CD14-positive monocyte (primary cell): ENCODE measurements around the gene FBF1. TPM values are rescaled to one million over a fixed set of nuclear protein-coding genes. Genes with fewer than 3 reads are reported as not detected.

Source experiments
- DNase-seq, 3 donors: peaks; one replicate each; pipeline ENCODE4 v3.0.0-alpha.2; 2011 to 2022
- H2AFZ ChIP-seq: 2 replicates; pipeline ENCODE4 v1.6.0; 2012; ENCODE audit warnings: mild to moderate bottlenecking, low read depth, low read length, inconsistent platforms; ENCODE audit not compliant: insufficient read depth, poor library complexity, severe bottlenecking
- H3K27ac ChIP-seq, 2 donors: 1 replicate in 1 of 2; 2 replicates in 1 of 2; pipeline ENCODE4 v1.5.1; 2012 to 2013; ENCODE audit warnings: low read length in 2 of 2, control low read depth in 1 of 2, inconsistent platforms in 1 of 2, low read depth in 1 of 2, mild to moderate bottlenecking in 1 of 2
- H3K27me3 ChIP-seq, 2 donors: one replicate each; pipeline versions ENCODE4 v1.6.0 to v1.6.1; 2011 to 2013; ENCODE audit warnings: low read length in 2 of 2; ENCODE audit not compliant: control insufficient read depth in 2 of 2, insufficient read depth in 2 of 2
- H3K36me3 ChIP-seq, 2 donors: replicated peaks in 1 of 2; 1 replicate in 1 of 2; 2 replicates in 1 of 2; pipeline versions ENCODE4 v1.5.1 to v1.6.1; 2012 to 2013; ENCODE audit warnings: low read length in 2 of 2, control low read depth in 1 of 2, inconsistent platforms in 1 of 2, mild to moderate bottlenecking in 1 of 2; ENCODE audit not compliant: insufficient read depth in 2 of 2, control insufficient read depth in 1 of 2
- H3K4me1 ChIP-seq, 2 donors: 1 replicate in 1 of 2; 2 replicates in 1 of 2; pipeline versions ENCODE4 v1.5.1 to v1.6.1; 2012 to 2013; ENCODE audit warnings: low read length in 2 of 2, control low read depth in 1 of 2, inconsistent platforms in 1 of 2, mild to moderate bottlenecking in 1 of 2, moderate library complexity in 1 of 2; ENCODE audit not compliant: insufficient read depth in 2 of 2, control insufficient read depth in 1 of 2
- H3K4me2 ChIP-seq: replicated peaks from 2 replicates; pipeline ENCODE3; 2012; ENCODE audit warnings: low read length, moderate library complexity, mild to moderate bottlenecking; ENCODE audit not compliant: poor library complexity, severe bottlenecking; ENCODE audit errors: extremely low read depth
- H3K4me3 ChIP-seq, 3 experiments: fragments of 200-600 bp in 1 of 3; sonication (generic) in 1 of 3; replicated peaks in 1 of 3; 1 replicate in 2 of 3; 2 replicates in 1 of 3; pipeline ENCODE4 v1.5.1; 2011 to 2013; ENCODE audit warnings: low read length in 3 of 3, mild to moderate bottlenecking in 3 of 3, control low read depth in 2 of 3, low read depth in 2 of 3, inconsistent platforms in 1 of 3, moderate library complexity in 1 of 3
- H3K79me2 ChIP-seq: 2 replicates; pipeline ENCODE4 v1.6.0; 2012; ENCODE audit warnings: mild to moderate bottlenecking, control low read depth, inconsistent platforms, low read length, moderate library complexity; ENCODE audit not compliant: insufficient read depth
- H3K9ac ChIP-seq: 2 replicates; pipeline ENCODE4 v1.6.0; 2017; ENCODE audit warnings: low read length, mild to moderate bottlenecking; ENCODE audit not compliant: insufficient read depth, poor library complexity, severe bottlenecking
- H3K9me3 ChIP-seq, 2 donors: replicated peaks in 1 of 2; 1 replicate in 1 of 2; 2 replicates in 1 of 2; pipeline versions ENCODE4 v1.5.1 to v1.6.1; 2012 to 2013; ENCODE audit warnings: low read length in 2 of 2, control low read depth in 1 of 2; ENCODE audit not compliant: control insufficient read depth in 1 of 2, insufficient read depth in 1 of 2
- H4K20me1 ChIP-seq: 2 replicates; pipeline ENCODE4 v1.6.0; 2012; ENCODE audit warnings: mild to moderate bottlenecking, low read length, control low read depth, moderate library complexity; ENCODE audit not compliant: insufficient read depth
- H3K27ac Mint-ChIP-seq, 7 donors: one replicate each; pipeline ENCODE4 v1.8.0; 2020; ENCODE audit warnings: mild to moderate bottlenecking in 7 of 7, mixed read lengths in 7 of 7, moderate library complexity in 6 of 7, inconsistent platforms in 2 of 7
- H3K27me3 Mint-ChIP-seq, 3 donors: one replicate each; pipeline ENCODE4 v1.8.0; 2021 to 2022; ENCODE audit warnings: low read depth in 3 of 3, mild to moderate bottlenecking in 3 of 3, mixed read lengths in 3 of 3, moderate library complexity in 3 of 3, inconsistent platforms in 1 of 3
- H3K36me3 Mint-ChIP-seq, 2 donors: one replicate each; pipeline ENCODE4 v1.8.0; 2020; ENCODE audit warnings: mixed read lengths in 2 of 2, inconsistent platforms in 1 of 2, mild to moderate bottlenecking in 1 of 2
- H3K4me1 Mint-ChIP-seq: one replicate; pipeline ENCODE4 v1.8.0; 2020; ENCODE audit warnings: mild to moderate bottlenecking, mixed read lengths
- H3K4me3 Mint-ChIP-seq, 2 donors: one replicate each; pipeline ENCODE4 v1.8.0; 2020; ENCODE audit warnings: mild to moderate bottlenecking in 2 of 2, mixed read lengths in 2 of 2, moderate library complexity in 1 of 2
- H3K9me3 Mint-ChIP-seq, 7 donors: one replicate each; pipeline ENCODE4 v1.8.0; 2020 to 2022; ENCODE audit warnings: mixed read lengths in 7 of 7, mild to moderate bottlenecking in 6 of 7, moderate library complexity in 6 of 7, inconsistent platforms in 2 of 7
- WGBS: methylation state at CpG from one replicate; pipeline ENCODE4 v1.1.5; 2013; ENCODE audit warnings: missing lambda C conversion rate; ENCODE audit not compliant: insufficient coverage; 5-methylcytosine and 5-hydroxymethylcytosine counted together
- intact Hi-C, 2 donors: fragments of 100-400 bp; cut with micrococcal nuclease; formaldehyde crosslinking; loops; one replicate each; pipeline versions ENCODE4 v1.15.0 to v1.15.1; 2023
- polyA plus RNA-seq, 3 donors: library from polyadenylated mRNA; depleted of rRNA in 1 of 3; unstranded in 2 of 3; stranded (reverse) in 1 of 3; fragments of 300-500 nt in 2 of 3; fragments of >200 nt in 1 of 3; fragmentation: Illumina TruSeq in 2 of 3; gene quantifications; 1 replicate in 2 of 3; 2 replicates in 1 of 3; pipeline ENCODE4 v1.2.3, GENCODE V29; 2012 to 2021
- TF ChIP-seq, protein P1 (sequence below): fragments of 200-600 bp; IDR thresholded peaks from one replicate; pipeline ENCODE4 v1.8.0; 2022; ENCODE audit warnings: antibody characterized with exemption, mild to moderate bottlenecking

Gene FBF1
- polyA plus RNA-seq, 3 donors: 0.32 to 4.4 (median 0.62) TPM

DNA sequence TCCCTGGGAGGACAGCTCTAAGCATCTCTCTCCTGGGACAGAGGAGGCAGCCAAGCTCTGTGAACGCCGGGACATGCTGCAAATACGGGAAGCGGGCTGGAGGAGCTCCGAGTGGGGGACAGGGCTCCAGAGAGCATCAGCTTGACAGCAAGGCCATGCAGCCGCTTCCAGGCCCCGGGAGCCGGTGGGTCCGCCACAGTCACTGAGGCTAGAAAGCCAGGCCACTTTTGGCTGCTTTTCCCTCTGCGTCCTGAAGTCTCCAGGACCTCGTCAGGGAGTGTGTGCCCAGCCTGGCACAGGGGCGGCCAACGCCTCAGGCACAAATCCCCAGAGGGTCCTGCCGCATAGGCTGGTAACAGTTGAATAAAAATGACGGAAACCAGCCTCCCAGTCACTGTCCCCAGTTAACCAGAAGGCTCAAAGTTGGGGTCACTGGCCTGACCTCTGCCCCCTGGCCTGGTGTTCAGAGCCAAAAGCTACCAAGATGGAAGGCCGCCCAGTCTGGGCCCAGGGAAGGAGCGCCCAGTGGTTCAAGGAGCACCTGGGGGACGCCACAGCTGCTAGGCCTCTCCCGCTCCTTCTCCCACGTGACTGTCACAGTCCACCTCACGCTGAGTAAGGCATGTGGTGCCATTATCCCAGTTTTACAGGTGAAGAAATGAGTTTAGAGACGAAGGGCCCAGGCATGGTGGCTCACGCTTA is 40.9 kb downstream of the FBF1 start:
- no peak overlapping the region for H3K4me3 Mint-ChIP-seq

DNA sequence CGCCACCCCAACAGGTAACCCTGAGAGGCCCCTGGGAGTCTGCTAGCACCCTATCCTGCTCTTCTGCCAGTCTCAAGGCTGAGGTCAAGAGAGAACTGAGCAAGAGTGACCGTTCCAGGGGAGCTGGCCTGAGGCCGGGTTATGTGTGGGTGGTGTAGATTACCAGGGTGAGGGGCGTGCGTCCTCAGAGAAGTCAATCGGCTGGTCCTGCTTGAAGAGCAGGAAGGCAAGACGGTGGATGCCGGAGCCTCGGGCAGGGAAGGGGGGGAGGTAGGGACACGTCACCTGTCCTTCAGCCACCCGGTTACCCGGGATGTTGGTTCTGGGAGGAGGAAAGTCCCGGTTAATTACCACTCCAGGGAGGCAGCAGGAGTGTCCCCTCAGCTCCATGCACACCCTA is 41.5 kb downstream of the FBF1 start:
- Mint-ChIP-seq H3K36me3 (peaks cover 33 to 51% of the 10 kb centered on the region in 2 donors), H3K27ac (peak overlapping the region in 1 of 7 donors; percentile 77), H3K4me3 (no peak overlapping the region), H3K9me3 (peaks cover 0 to 2% (median 0%) of the 10 kb centered on the region in 7 donors), H3K27me3 (peaks cover 0 to 3% (median 2%) of the 10 kb centered on the region in 3 donors), H3K4me1 (peaks cover 21% of the 10 kb centered on the region)
- intact Hi-C loops: loop anchor here in 1 of 2 donors (5.0 kb wide), 1 partner anchor 42 kb away; the partner anchor contains the start of gene WBP2
- Histone ChIP-seq H3K4me2 (no peak overlapping the region), H2AFZ (no peak overlapping the region), H3K4me3 (no peak overlapping the region), H3K9me3 (no peaks in the 10 kb centered on the region), H3K36me3 (peaks cover 42 to 44% of the 10 kb centered on the region in 2 donors), H3K79me2 (peaks cover 27% of the 10 kb centered on the region), H3K9ac (no peak overlapping the region), H3K27me3 (no peaks in the 10 kb centered on the region), H4K20me1 (peaks cover 6% of the 10 kb centered on the region), H3K4me1 (peaks cover 26 to 31% of the 10 kb centered on the region in 2 donors), H3K27ac (no peak overlapping the region)
- 98% methylated on average over 6 of the region's 13 CpGs for WGBS
- no peak for DNase-seq
- TF ChIP-seq, protein P1, sequence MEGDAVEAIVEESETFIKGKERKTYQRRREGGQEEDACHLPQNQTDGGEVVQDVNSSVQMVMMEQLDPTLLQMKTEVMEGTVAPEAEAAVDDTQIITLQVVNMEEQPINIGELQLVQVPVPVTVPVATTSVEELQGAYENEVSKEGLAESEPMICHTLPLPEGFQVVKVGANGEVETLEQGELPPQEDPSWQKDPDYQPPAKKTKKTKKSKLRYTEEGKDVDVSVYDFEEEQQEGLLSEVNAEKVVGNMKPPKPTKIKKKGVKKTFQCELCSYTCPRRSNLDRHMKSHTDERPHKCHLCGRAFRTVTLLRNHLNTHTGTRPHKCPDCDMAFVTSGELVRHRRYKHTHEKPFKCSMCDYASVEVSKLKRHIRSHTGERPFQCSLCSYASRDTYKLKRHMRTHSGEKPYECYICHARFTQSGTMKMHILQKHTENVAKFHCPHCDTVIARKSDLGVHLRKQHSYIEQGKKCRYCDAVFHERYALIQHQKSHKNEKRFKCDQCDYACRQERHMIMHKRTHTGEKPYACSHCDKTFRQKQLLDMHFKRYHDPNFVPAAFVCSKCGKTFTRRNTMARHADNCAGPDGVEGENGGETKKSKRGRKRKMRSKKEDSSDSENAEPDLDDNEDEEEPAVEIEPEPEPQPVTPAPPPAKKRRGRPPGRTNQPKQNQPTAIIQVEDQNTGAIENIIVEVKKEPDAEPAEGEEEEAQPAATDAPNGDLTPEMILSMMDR: no peak

More for the DNA sequence above, 40.9 kb downstream of the FBF1 start:
- peaks cover 23% of the 10 kb centered on the region for H3K79me2 ChIP-seq
- DNase-seq: no peak
- peaks cover 4% of the 10 kb centered on the region for H4K20me1 ChIP-seq
- H3K4me3 ChIP-seq: no peak overlapping the region
- peaks cover 42 to 44% of the 10 kb centered on the region in 2 donors for H3K36me3 ChIP-seq
- H3K9me3 Mint-ChIP-seq: peaks cover 0 to 2% (median 0%) of the 10 kb centered on the region in 7 donors
- H3K27ac Mint-ChIP-seq: peak overlapping the region in 1 of 7 donors; percentile 6
- peaks cover 25 to 30% of the 10 kb centered on the region in 2 donors for H3K4me1 ChIP-seq
- no peaks in the 10 kb centered on the region for H3K27me3 ChIP-seq
- H3K4me1 Mint-ChIP-seq: peaks cover 19% of the 10 kb centered on the region
- H2AFZ ChIP-seq: no peak overlapping the region
- WGBS: over 99% methylated on average over 23 of the region's 23 CpGs
- no peaks in the 10 kb centered on the region for H3K9me3 ChIP-seq
- H3K4me2 ChIP-seq: no peak overlapping the region
- intact Hi-C loops: loop anchor here in 1 of 2 donors (5.0 kb wide), 2 partner anchors 42 to 43 kb away; partner anchors contain the start of genes FBF1 and WBP2
- peaks cover 0 to 2% (median 2%) of the 10 kb centered on the region in 3 donors for H3K27me3 Mint-ChIP-seq
- no peak overlapping the region for H3K27ac ChIP-seq
- TF ChIP-seq, protein P1: no peak
- no peak overlapping the region for H3K9ac ChIP-seq
- H3K36me3 Mint-ChIP-seq: peaks cover 33 to 51% of the 10 kb centered on the region in 2 donors
